Measurements from ENCODE around the gene ABCF2. TPM values are rescaled to one million over a fixed set of nuclear protein-coding genes. Genes with fewer than 3 reads are reported as not detected.

Gene ABCF2
- total RNA-seq, 1 experiment from 2014 or later, result 63.7 TPM

GRCh38 chr7:151244196-151244840, 17.3 kb upstream of the ABCF2 start:
- Histone ChIP-seq H3K4me1 (ENCODE audit: control insufficient read depth in 1 of 2, insufficient read depth in 2 of 2, low read length in 2 of 2) (peaks cover 21 to 47% of the 10 kb centered on the region in 2 experiments), H3K36me3 (ENCODE audit: control insufficient read depth in 1 of 2, insufficient read depth in 2 of 2, low read length in 2 of 2) (peaks cover 5 to 10% of the 10 kb centered on the region in 2 experiments; a peak in 3 of 4 replicates), H2AFZ (ENCODE audit: low read depth, low read length, poor library complexity, severe bottlenecking) (no peak overlapping the region), H3K9me2 (ENCODE audit: insufficient read depth) (no peaks in the 10 kb centered on the region), H3K79me2 (ENCODE audit: insufficient read depth, low read length) (no peaks in the 10 kb centered on the region), H3K9me3 (ENCODE audit: control insufficient read depth in 1 of 2, insufficient read depth in 1 of 2, low read depth in 1 of 2, low read length in 2 of 2) (no peaks in the 10 kb centered on the region), H3K4me2 (ENCODE audit: low read length) (0 out of 2 replicates have a peak overlapping the region, but pooled peaks have one; percentile 45), H3K9ac (ENCODE audit: low read length) (no peak overlapping the region), H4K20me1 (ENCODE audit: insufficient read depth) (no peaks in the 10 kb centered on the region), H3K27ac (ENCODE audit: low read depth, low read length) (no peak overlapping the region; the same call in 1 of the 2 replicates), H3K27me3 (ENCODE audit: insufficient read depth, low read length) (no peaks in the 10 kb centered on the region), H3K4me3 (replicated peaks in 1 of 2; ENCODE audit: low read depth in 1 of 2, low read length in 2 of 2) (no peak overlapping the region)
- ChIA-PET CTCF (interaction anchor here (0.6 to 1.7 kb wide), 9 partner anchors 10 to 368 kb away, joined by 3 to 12 read pairs (median 5); partner anchors contain the start of genes ABCF2 and CHPF2), RAD21 (ENCODE audit: low non-redundant PET in 1 of 2, low total read pairs in 2 of 2, uncharacterized antibody in 2 of 2, unreplicated experiment in 2 of 2) (interaction anchor here in 1 of 2 experiments (0.6 kb wide), 1 partner anchor 106 kb away, joined by 4 read pairs; no protein-coding TSS in a partner anchor), POLR2A (interaction anchor here (1.0 kb wide), 1 partner anchor 17 kb away, joined by 5 read pairs; the partner anchor contains the start of gene ABCF2)
- no peak for DNase-seq (ENCODE audit: low read depth, low spot score)
- no TSS peak for BruUV-seq (replicated peaks)
- intact Hi-C loops (cut with micrococcal nuclease), result loop anchor here (1.0 to 10.0 kb wide), 2 partner anchors 59 to 120 kb away; no protein-coding TSS in a partner anchor
- TF ChIP-seq CTCF (IDR thresholded peaks at IDR 0.05 in 2 of 3, conservative IDR thresholded peaks at IDR 0.05 in 1 of 3; ENCODE audit: borderline replicate concordance in 1 of 3, insufficient read depth in 1 of 3, low read depth in 2 of 3, low read length in 2 of 3) (peak in 2 of 3 experiments; percentile 96 to 97; a peak in 4 of 6 replicates), RAD21 (IDR thresholded peaks at IDR 0.05; ENCODE audit: low read depth) (no peak), ZBTB33 (IDR thresholded peaks at IDR 0.05; ENCODE audit: extremely low read depth, insufficient replicate concordance, low read length) (no peak)
- TF ChIP-seq, protein P1, sequence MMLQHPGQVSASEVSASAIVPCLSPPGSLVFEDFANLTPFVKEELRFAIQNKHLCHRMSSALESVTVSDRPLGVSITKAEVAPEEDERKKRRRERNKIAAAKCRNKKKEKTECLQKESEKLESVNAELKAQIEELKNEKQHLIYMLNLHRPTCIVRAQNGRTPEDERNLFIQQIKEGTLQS (IDR thresholded peaks at IDR 0.05), result no peak
- ATAC-seq, result no peak
